ENCODE results near the gene TBPL1. TPM values are rescaled to one million over a fixed set of nuclear protein-coding genes. Genes with fewer than 3 reads are reported as not detected.

TBPL1 gene
- total and polyA plus RNA-seq, 9 of the 15 experiments (the other 6 are each of a cell fraction or from before 2014, with no cell fraction given) = 78.1 to 152 (median 107) TPM

- peak; percentile 48 for TF ChIP-seq SMARCA4 (IDR thresholded peaks at IDR 0.05)
- no peak for TF ChIP-seq CHAMP1 (IDR thresholded peaks at IDR 0.05)
- TF ChIP-seq, protein P1, sequence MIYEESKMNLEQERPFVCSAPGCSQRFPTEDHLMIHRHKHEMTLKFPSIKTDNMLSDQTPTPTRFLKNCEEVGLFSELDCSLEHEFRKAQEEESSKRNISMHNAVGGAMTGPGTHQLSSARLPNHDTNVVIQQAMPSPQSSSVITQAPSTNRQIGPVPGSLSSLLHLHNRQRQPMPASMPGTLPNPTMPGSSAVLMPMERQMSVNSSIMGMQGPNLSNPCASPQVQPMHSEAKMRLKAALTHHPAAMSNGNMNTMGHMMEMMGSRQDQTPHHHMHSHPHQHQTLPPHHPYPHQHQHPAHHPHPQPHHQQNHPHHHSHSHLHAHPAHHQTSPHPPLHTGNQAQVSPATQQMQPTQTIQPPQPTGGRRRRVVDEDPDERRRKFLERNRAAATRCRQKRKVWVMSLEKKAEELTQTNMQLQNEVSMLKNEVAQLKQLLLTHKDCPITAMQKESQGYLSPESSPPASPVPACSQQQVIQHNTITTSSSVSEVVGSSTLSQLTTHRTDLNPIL (CRISPR knock-in tag; IDR thresholded peaks at IDR 0.05) = no peak
- TF ChIP-seq GTF3C2 (IDR thresholded peaks at IDR 0.05; ENCODE audit: borderline replicate concordance, extremely low read depth, insufficient read length) = no peak
- TF ChIP-seq, protein P2, sequence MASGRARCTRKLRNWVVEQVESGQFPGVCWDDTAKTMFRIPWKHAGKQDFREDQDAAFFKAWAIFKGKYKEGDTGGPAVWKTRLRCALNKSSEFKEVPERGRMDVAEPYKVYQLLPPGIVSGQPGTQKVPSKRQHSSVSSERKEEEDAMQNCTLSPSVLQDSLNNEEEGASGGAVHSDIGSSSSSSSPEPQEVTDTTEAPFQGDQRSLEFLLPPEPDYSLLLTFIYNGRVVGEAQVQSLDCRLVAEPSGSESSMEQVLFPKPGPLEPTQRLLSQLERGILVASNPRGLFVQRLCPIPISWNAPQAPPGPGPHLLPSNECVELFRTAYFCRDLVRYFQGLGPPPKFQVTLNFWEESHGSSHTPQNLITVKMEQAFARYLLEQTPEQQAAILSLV (tag; IDR thresholded peaks at IDR 0.05) = no peak
- TF ChIP-seq SIRT6 (IDR thresholded peaks at IDR 0.05; ENCODE audit: low read depth, low read length) = no peak
- TF ChIP-seq, protein P3, sequence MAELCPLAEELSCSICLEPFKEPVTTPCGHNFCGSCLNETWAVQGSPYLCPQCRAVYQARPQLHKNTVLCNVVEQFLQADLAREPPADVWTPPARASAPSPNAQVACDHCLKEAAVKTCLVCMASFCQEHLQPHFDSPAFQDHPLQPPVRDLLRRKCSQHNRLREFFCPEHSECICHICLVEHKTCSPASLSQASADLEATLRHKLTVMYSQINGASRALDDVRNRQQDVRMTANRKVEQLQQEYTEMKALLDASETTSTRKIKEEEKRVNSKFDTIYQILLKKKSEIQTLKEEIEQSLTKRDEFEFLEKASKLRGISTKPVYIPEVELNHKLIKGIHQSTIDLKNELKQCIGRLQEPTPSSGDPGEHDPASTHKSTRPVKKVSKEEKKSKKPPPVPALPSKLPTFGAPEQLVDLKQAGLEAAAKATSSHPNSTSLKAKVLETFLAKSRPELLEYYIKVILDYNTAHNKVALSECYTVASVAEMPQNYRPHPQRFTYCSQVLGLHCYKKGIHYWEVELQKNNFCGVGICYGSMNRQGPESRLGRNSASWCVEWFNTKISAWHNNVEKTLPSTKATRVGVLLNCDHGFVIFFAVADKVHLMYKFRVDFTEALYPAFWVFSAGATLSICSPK (IDR thresholded peaks at IDR 0.05; ENCODE audit: borderline replicate concordance) = no peak
- peak; percentile 82 for TF ChIP-seq ARID1B (IDR thresholded peaks at IDR 0.05)
Measured at GRCh38 chr6:133959667-133960368, 6.8 kb downstream of the TBPL1 start (continued).

All from K562 (cell line).